Effector memory CD8-positive, alpha-beta T cell (primary cell): Measurements from ENCODE around the gene CEP83.

Experiments
- ATAC-seq: fragments of 150-1000 bp; cut with Tn5 transposase; replicated peaks from 2 replicates; pipeline ENCODE4 v1.10.0; 2021; ENCODE audit warnings: mild to moderate bottlenecking, moderate library complexity
- DNase-seq, 3 experiments: peaks; one replicate each; pipeline ENCODE4 v3.0.0; 2021
- H3K27ac Mint-ChIP-seq, 2 donors: one replicate each; pipeline ENCODE4 v1.8.0; 2022; ENCODE audit warnings: mild to moderate bottlenecking in 2 of 2, mixed read lengths in 2 of 2, moderate library complexity in 2 of 2
- H3K27me3 Mint-ChIP-seq, 2 donors: one replicate each; pipeline ENCODE4 v1.8.0; 2022; ENCODE audit warnings: mixed read lengths in 2 of 2
- H3K36me3 Mint-ChIP-seq: one replicate; pipeline ENCODE4 v1.8.0; 2022; ENCODE audit warnings: mild to moderate bottlenecking, moderate library complexity, mixed read lengths; ENCODE audit not compliant: insufficient read depth
- H3K4me1 Mint-ChIP-seq, 2 donors: one replicate each; pipeline ENCODE4 v1.8.0; 2022; ENCODE audit warnings: low read depth in 2 of 2, mixed read lengths in 2 of 2
- H3K4me3 Mint-ChIP-seq, 2 donors: one replicate each; pipeline ENCODE4 v1.8.0; 2022; ENCODE audit warnings: mild to moderate bottlenecking in 2 of 2, mixed read lengths in 2 of 2, moderate library complexity in 2 of 2
- H3K9me3 Mint-ChIP-seq, 2 donors: one replicate each; pipeline ENCODE4 v1.8.0; 2022; ENCODE audit warnings: mixed read lengths in 2 of 2

CEP83 gene

GRCh38 chr12:94264736-94265485 is 194.8 kb downstream of the CEP83 start:
- Mint-ChIP-seq H3K4me1 (peaks cover 30% of the 10 kb centered on the region in 2 donors), H3K27me3 (no peaks in the 10 kb centered on the region), H3K9me3 (no peaks in the 10 kb centered on the region), H3K4me3 (peak overlapping the region in 1 of 2 donors; percentile 27), H3K36me3 (peaks cover 36% of the 10 kb centered on the region), H3K27ac (no peak overlapping the region)
- ATAC-seq: no peak
- DNase-seq: no peak

DNA sequence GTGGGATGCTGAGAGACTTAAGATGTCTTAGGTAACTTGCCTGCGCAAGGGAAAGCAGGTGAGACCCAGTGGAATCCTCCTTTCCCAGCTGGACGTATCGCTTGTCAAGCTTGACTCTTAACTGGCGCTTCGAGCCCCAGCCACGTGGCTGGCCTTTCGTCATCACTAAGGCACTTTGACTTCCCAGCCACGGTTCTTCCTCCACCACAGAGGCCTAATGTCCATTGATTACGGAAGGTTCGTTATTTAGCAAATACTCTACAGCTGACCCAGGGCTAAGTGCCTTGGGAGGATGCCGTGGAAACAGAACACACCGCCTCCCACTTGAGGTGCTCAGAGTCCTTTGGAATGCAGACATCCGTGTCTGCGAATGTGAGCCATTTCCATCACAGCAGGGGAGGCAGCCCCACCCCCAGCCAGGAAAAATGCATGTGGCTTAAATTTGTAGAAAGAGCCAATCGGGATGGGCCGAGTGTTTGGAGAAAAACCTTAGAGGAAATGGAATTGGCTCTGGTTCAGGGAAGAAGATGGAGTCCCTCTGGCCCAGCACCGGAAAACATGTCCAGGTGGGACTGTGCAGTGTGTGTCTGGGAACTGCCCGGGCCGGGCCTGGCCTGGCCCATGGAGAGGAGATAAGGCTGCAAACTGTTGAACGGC is 195.6 kb downstream of the CEP83 start:
- Mint-ChIP-seq H3K36me3 (peaks cover 36% of the 10 kb centered on the region), H3K4me1 (peaks cover 27 to 30% of the 10 kb centered on the region in 2 donors), H3K9me3 (no peaks in the 10 kb centered on the region), H3K27me3 (no peaks in the 10 kb centered on the region), H3K27ac (peak overlapping the region; percentile 97 to 99), H3K4me3 (peak overlapping the region; percentile 89 to 93)
- no peak for ATAC-seq
- DNase-seq: no peak

GRCh38 chr12:94263011-94263811 is 196.5 kb downstream of the CEP83 start:
- Mint-ChIP-seq H3K27me3 (no peaks in the 10 kb centered on the region), H3K36me3 (peaks cover 36% of the 10 kb centered on the region), H3K4me1 (peaks cover 27 to 28% of the 10 kb centered on the region in 2 donors)

GRCh38 chr12:94262228-94263010 is 197.2 kb downstream of the CEP83 start:
- Mint-ChIP-seq H3K4me3 (peak overlapping the region; percentile 89 to 93), H3K4me1 (peaks cover 25 to 27% of the 10 kb centered on the region in 2 donors)
- ATAC-seq: peak; percentile 85

More at GRCh38 chr12:94263011-94263811, 196.5 kb downstream of the CEP83 start:
- H3K27ac Mint-ChIP-seq: peak overlapping the region; percentile 97 to 99
- no peaks in the 10 kb centered on the region for H3K9me3 Mint-ChIP-seq
- DNase-seq (peak; percentile 51 to 65 (median 58)), ATAC-seq (peak; percentile 74)
- H3K4me3 Mint-ChIP-seq: peak overlapping the region; percentile 89 to 93

GRCh38 chr12:94261786-94262185 is 197.9 kb downstream of the CEP83 start:
- peaks cover 37% of the 10 kb centered on the region for H3K36me3 Mint-ChIP-seq
- peaks cover 22 to 23% of the 10 kb centered on the region in 2 donors for H3K4me1 Mint-ChIP-seq
- no peaks in the 10 kb centered on the region for H3K27me3 Mint-ChIP-seq
- peak overlapping the region; percentile 97 to 99 for H3K27ac Mint-ChIP-seq
- H3K4me3 Mint-ChIP-seq: peak overlapping the region; percentile 89 to 93
- no peak for ATAC-seq
- H3K9me3 Mint-ChIP-seq: no peaks in the 10 kb centered on the region
- no peak for DNase-seq

More at GRCh38 chr12:94262228-94263010, 197.2 kb downstream of the CEP83 start:
- no peaks in the 10 kb centered on the region for H3K27me3 Mint-ChIP-seq
- H3K9me3 Mint-ChIP-seq: no peaks in the 10 kb centered on the region
- DNase-seq: peak; percentile 61 to 74 (median 68)
- peaks cover 37% of the 10 kb centered on the region for H3K36me3 Mint-ChIP-seq
- H3K27ac Mint-ChIP-seq: peak overlapping the region; percentile 97 to 99

- H3K36me3 Mint-ChIP-seq: peaks cover 44% of the 10 kb centered on the region
Measured at GRCh38 chr12:94261119-94261518, 198.5 kb downstream of the CEP83 start.

GRCh38 chr12:94260717-94261116 is 198.9 kb downstream of the CEP83 start:
- Mint-ChIP-seq H3K36me3 (peaks cover 45% of the 10 kb centered on the region), H3K4me3 (no peak overlapping the region), H3K4me1 (peaks cover 19 to 20% of the 10 kb centered on the region in 2 donors), H3K9me3 (no peaks in the 10 kb centered on the region), H3K27me3 (no peaks in the 10 kb centered on the region), H3K27ac (no peak overlapping the region)
- ATAC-seq (no peak), DNase-seq (no peak)

More at GRCh38 chr12:94261119-94261518, 198.5 kb downstream of the CEP83 start:
- Mint-ChIP-seq H3K4me1 (peaks cover 22 to 23% of the 10 kb centered on the region in 2 donors), H3K27ac (peak overlapping the region in 1 of 2 donors; percentile 99), H3K4me3 (no peak overlapping the region), H3K27me3 (no peaks in the 10 kb centered on the region), H3K9me3 (no peaks in the 10 kb centered on the region)
- no peak for ATAC-seq
- no peak for DNase-seq

DNA sequence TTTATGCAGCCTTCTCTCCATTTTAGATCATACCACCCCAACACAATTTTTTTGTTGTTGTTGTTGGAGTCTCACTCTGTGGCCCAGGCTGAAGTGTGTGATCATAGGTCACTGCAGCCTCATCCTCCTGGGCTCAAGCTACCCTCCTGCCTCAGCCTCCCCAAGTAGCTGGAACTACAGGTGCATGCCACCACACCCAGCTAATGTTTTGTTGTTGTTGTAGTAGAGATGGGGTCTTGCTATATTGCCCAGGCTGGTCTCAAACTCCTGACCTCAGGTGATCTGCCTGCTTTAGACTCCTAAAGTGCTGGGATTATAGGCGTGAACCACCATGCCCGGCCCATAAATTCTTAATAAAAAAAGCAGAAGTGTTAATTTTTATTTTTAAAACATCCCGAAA is 199.7 kb downstream of the CEP83 start:
- DNase-seq (no peak), ATAC-seq (no peak)
- Mint-ChIP-seq H3K9me3 (no peaks in the 10 kb centered on the region), H3K4me3 (no peak overlapping the region), H3K4me1 (peaks cover 18 to 20% of the 10 kb centered on the region in 2 donors), H3K27ac (no peak overlapping the region), H3K36me3 (peaks cover 43% of the 10 kb centered on the region), H3K27me3 (no peaks in the 10 kb centered on the region)

GRCh38 chr12:94258593-94258992 is 201.1 kb downstream of the CEP83 start:
- Mint-ChIP-seq H3K4me1 (peaks cover 16 to 17% of the 10 kb centered on the region in 2 donors), H3K9me3 (no peaks in the 10 kb centered on the region), H3K4me3 (no peak overlapping the region), H3K27ac (peak overlapping the region in 1 of 2 donors; percentile 70), H3K36me3 (peaks cover 46% of the 10 kb centered on the region), H3K27me3 (no peaks in the 10 kb centered on the region)
- ATAC-seq (no peak), DNase-seq (no peak)
